Measurements from ENCODE around the gene NAALADL1. TPM values are rescaled to one million over a fixed set of nuclear protein-coding genes. Genes with fewer than 3 reads are reported as not detected.

The NAALADL1 gene
- total and polyA plus RNA-seq, 9 of the 15 experiments (the other 6 are each of a cell fraction or from before 2014, with no cell fraction given): 0.06 to 0.72 (median 0.22) TPM; not detected in 4

DNA sequence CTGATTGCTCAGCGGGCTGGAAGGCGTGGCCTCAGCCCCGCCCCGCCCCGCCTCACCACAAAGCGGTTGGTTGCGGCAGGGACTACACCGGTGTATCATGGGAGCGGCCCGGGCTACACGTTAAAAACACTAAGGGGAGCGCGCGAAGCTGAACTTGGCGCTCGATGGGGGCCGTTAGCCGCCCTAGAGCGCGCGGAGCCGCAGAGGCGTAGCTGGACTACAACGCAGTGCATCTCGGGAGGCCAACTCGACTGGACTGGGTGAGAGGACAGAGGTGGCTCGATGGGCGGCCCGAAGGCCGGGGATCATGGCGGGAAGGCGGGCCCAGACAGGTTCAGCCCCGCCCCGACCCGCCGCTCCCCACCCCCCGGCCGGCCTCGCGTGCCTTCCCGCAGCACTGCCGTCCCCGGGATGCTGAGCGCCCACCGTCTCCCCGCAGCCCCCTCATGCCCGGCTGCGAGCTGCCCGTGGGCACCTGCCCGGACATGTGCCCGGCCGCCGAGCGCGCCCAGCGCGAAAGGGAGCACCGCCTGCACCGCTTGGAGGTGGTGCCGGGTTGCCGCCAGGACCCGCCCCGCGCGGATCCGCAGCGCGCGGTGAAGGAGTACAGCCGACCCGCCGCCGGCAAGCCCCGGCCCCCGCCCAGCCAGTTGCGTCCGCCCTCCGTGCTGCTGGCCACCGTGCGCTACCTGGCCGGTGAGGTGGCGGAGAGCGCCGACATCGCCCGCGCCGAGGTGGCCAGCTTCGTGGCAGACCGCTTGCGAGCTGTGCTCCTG is 17.3 kb downstream of the NAALADL1 start, which contains the start of gene SAC3D1 (continued):
- TF ChIP-seq, protein P1, sequence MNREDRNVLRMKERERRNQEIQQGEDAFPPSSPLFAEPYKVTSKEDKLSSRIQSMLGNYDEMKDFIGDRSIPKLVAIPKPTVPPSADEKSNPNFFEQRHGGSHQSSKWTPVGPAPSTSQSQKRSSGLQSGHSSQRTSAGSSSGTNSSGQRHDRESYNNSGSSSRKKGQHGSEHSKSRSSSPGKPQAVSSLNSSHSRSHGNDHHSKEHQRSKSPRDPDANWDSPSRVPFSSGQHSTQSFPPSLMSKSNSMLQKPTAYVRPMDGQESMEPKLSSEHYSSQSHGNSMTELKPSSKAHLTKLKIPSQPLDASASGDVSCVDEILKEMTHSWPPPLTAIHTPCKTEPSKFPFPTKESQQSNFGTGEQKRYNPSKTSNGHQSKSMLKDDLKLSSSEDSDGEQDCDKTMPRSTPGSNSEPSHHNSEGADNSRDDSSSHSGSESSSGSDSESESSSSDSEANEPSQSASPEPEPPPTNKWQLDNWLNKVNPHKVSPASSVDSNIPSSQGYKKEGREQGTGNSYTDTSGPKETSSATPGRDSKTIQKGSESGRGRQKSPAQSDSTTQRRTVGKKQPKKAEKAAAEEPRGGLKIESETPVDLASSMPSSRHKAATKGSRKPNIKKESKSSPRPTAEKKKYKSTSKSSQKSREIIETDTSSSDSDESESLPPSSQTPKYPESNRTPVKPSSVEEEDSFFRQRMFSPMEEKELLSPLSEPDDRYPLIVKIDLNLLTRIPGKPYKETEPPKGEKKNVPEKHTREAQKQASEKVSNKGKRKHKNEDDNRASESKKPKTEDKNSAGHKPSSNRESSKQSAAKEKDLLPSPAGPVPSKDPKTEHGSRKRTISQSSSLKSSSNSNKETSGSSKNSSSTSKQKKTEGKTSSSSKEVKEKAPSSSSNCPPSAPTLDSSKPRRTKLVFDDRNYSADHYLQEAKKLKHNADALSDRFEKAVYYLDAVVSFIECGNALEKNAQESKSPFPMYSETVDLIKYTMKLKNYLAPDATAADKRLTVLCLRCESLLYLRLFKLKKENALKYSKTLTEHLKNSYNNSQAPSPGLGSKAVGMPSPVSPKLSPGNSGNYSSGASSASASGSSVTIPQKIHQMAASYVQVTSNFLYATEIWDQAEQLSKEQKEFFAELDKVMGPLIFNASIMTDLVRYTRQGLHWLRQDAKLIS (CRISPR knock-in tag; IDR thresholded peaks at IDR 0.05): no peak
- TF ChIP-seq, protein P2, sequence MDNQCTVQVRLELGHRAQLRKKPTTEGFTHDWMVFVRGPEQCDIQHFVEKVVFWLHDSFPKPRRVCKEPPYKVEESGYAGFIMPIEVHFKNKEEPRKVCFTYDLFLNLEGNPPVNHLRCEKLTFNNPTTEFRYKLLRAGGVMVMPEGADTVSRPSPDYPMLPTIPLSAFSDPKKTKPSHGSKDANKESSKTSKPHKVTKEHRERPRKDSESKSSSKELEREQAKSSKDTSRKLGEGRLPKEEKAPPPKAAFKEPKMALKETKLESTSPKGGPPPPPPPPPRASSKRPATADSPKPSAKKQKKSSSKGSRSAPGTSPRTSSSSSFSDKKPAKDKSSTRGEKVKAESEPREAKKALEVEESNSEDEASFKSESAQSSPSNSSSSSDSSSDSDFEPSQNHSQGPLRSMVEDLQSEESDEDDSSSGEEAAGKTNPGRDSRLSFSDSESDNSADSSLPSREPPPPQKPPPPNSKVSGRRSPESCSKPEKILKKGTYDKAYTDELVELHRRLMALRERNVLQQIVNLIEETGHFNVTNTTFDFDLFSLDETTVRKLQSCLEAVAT (IDR thresholded peaks at IDR 0.05): no peak; a peak in 1 of 4 replicates
- TF ChIP-seq MEF2D (tag; conservative IDR thresholded peaks at IDR 0.05; ENCODE audit: low read depth) (no peak), SREBF2 (CRISPR knock-in tag; IDR thresholded peaks at IDR 0.05) (no peak), FOXJ3 (CRISPR knock-in tag; IDR thresholded peaks at IDR 0.05) (no peak), HEY1 (CRISPR knock-in tag; IDR thresholded peaks at IDR 0.05; ENCODE audit: borderline replicate concordance) (no peak), MAFF (IDR thresholded peaks at IDR 0.05; ENCODE audit: low read length) (no peak), SRSF7 (optimal IDR thresholded peaks at IDR 0.05; ENCODE audit: low read depth, low read length) (no peak), CBX8 (IDR thresholded peaks at IDR 0.05; ENCODE audit: borderline replicate concordance, extremely low read depth, low read depth, low read length, poor library complexity, severe bottlenecking) (no peak), ZNF175 (CRISPR knock-in tag; IDR thresholded peaks at IDR 0.05; ENCODE audit: low read depth) (no peak), KAT7 (CRISPR knock-in tag; IDR thresholded peaks at IDR 0.05; ENCODE audit: borderline replicate concordance) (no peak; the same call in 1 of the 2 replicates)
- TF ChIP-seq, protein P3, sequence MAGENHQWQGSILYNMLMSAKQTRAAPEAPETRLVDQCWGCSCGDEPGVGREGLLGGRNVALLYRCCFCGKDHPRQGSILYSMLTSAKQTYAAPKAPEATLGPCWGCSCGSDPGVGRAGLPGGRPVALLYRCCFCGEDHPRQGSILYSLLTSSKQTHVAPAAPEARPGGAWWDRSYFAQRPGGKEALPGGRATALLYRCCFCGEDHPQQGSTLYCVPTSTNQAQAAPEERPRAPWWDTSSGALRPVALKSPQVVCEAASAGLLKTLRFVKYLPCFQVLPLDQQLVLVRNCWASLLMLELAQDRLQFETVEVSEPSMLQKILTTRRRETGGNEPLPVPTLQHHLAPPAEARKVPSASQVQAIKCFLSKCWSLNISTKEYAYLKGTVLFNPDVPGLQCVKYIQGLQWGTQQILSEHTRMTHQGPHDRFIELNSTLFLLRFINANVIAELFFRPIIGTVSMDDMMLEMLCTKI (IDR thresholded peaks at IDR 0.05; ENCODE audit: partially characterized antibody): no peak
- TF ChIP-seq, protein P4, sequence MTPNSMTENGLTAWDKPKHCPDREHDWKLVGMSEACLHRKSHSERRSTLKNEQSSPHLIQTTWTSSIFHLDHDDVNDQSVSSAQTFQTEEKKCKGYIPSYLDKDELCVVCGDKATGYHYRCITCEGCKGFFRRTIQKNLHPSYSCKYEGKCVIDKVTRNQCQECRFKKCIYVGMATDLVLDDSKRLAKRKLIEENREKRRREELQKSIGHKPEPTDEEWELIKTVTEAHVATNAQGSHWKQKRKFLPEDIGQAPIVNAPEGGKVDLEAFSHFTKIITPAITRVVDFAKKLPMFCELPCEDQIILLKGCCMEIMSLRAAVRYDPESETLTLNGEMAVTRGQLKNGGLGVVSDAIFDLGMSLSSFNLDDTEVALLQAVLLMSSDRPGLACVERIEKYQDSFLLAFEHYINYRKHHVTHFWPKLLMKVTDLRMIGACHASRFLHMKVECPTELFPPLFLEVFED (CRISPR knock-in tag; conservative IDR thresholded peaks at IDR 0.05): no peak
- TF ChIP-seq, protein P5, sequence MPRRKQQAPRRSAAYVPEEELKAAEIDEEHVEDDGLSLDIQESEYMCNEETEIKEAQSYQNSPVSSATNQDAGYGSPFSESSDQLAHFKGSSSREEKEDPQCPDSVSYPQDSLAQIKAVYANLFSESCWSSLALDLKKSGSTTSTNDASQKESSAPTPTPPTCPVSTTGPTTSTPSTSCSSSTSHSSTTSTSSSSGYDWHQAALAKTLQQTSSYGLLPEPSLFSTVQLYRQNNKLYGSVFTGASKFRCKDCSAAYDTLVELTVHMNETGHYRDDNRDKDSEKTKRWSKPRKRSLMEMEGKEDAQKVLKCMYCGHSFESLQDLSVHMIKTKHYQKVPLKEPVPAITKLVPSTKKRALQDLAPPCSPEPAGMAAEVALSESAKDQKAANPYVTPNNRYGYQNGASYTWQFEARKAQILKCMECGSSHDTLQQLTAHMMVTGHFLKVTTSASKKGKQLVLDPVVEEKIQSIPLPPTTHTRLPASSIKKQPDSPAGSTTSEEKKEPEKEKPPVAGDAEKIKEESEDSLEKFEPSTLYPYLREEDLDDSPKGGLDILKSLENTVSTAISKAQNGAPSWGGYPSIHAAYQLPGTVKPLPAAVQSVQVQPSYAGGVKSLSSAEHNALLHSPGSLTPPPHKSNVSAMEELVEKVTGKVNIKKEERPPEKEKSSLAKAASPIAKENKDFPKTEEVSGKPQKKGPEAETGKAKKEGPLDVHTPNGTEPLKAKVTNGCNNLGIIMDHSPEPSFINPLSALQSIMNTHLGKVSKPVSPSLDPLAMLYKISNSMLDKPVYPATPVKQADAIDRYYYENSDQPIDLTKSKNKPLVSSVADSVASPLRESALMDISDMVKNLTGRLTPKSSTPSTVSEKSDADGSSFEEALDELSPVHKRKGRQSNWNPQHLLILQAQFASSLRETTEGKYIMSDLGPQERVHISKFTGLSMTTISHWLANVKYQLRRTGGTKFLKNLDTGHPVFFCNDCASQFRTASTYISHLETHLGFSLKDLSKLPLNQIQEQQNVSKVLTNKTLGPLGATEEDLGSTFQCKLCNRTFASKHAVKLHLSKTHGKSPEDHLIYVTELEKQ (CRISPR knock-in tag; IDR thresholded peaks at IDR 0.05): no peak

All from K562 (cell line).